ENCODE data around the gene KRTAP12-4.

DNA sequence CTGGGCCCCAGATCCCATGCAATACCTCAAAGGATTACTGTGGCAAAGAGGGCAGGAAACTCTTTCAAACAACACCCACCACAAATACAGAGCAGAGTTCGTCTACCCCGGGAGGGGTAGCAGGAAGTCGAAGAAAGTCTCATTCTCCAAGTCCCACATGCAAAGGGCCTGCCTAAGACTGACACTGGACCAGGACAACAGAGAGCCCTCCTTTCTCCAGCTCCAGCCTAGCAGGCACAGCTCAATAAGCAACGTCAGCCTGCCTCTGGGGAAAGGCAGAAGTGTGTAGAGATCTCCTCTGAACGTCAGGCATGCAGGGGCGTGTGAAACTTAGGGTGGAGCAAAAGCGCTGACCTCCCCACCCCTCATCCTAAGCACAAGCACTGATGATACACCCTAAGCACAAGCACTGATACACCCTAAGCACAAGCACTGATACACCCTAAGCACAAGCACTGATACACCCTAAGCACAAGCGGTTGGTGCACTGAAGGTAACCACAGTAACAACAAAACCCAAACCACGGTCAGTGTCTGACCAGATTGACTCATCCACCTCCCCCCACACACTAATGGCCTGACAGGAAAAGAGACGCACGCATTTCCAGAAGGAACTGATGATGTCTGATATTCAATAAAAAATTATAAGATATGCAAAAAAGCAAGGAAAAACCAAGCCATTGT, 4.6 kb upstream of the KRTAP12-4 start:
- TF ChIP-seq YY1 (IDR thresholded peaks at IDR 0.05; ENCODE audit: insufficient read depth, insufficient read length) (no peak), ZNF274 (IDR thresholded peaks at IDR 0.05; ENCODE audit: low read depth, low read length) (no peak), SUZ12 (IDR thresholded peaks at IDR 0.05; ENCODE audit: extremely low read depth, insufficient read depth, insufficient read length) (no peak)
